Fibroblast of peridontal ligament (primary cell): ENCODE results near the gene MTERF2.

Source experiments
- DNase-seq: peaks from one replicate; pipeline ENCODE4 v3.0.0-alpha.2; 2010; ENCODE audit errors: extremely low read depth

The MTERF2 gene

DNA sequence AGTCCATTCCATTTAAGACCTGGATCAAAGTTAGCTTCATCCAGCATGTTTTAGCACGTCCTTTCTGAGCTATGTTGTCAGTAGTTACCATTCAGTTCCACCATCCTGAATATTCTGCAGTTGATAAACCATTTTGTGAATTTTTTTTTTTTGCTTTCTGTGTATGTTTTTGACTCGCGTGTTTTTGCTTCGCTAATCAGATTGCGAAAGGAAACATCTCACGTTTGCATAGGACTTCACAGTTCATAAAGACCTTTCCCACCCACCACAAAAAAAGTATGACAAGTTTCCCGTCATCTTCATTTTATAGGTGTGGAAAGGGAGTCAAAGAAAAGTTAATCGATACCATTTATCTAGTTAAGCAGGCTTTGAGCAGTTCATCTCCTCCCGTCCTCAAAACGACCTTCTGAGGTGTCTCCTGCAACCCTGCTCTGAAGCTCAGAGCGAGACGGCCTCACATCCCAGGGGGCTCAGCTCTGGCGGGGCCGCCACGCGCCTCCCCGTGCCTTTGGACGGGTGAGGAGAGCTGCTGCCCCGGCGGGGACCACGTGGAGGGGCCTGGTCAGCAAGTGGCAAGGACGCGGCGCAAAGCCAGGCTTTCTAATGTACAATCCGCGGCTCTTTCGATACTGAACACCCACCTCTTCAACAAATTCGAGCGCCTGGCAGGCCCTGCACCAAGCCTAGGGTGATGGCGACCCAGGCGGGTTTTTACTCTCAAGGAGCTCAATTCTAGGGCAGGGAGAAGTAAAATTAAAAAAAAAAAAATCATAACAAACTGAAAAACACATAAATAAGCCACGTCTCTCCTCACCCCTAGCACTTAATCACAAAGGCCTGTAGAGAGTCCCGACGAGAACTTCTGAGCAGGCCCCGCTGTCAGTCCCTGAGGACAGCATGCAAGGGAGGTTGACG, 32.2 kb downstream of the MTERF2 start:
- no peak for DNase-seq

DNA sequence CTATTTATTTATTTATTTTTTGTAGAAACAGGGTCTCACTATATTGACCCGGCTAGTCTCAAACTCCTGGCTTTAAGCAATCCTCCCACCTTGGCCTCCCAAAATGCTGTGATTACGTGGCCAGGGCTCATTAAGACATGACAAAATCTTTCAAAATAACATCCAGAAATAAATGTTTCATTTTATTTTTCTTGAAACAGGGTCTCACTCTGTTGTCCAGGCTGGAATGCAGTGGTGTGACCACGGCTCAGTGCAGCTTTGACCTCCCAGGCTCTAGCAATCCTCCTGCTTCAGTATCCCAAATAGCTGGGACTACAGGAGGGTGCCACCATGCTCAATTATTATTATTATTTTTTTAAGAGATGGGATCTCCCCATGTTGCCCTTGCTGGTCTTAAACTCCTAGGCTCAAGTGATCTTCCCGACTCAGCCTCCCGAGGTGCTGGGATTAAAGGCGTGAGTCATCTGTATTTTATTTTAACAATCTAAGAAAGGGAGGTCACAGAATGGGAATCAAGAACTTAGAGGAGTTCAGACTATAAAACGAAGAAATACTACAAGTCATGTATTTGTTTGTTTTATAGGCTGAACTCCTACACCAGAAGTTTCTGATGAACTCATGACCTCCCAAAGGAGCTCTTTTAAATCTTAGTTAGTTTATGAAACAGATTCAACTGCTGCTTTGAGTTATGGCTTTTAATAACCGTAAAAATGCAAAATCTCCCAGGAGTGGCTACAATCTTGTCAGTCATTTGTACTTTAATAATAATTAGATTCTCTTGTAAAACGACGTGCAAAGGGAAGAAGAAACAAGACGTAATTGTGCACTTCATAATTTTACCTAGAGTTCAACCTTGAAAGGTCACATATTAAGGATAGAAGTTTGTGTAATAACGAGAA, 33.3 kb downstream of the MTERF2 start:
- peak; percentile 25 for DNase-seq

DNA sequence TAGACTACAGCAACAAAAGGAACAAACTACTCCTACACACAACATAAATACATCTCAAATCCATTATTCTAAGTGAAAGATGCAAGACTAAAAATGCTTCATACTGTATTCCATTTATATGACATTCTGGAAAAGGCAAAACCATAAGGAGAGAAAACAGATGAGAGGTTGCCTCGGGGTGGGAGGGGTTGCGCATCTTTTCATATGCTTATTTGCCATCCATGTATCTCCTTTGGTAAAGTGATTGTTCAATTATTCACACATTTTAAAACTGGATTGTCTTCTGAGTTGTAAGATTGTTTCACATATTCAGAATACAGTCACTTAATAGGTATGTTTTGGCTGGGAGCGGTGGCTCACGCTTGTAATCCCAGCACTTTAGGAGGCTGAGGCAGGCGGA, 36.4 kb downstream of the MTERF2 start:
- DNase-seq = no peak

DNA sequence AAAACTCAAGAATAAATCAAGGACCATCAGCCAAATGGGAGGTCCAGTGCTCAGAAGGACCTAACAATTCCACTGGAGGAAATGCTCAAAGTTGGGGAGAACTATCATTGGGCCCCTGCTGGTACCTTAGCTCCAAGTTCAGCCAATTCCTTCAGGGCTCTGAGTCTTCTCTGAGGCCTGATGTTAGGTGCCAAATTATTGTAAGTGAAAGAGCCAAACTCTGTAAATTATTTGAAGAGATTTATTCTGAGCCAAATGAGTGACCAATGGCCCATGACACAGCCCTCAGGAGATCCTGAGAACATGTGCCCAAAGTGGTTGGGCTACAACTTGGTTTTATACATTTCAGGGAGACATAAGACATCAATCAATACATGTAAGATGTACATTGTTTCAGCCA, 39.5 kb downstream of the MTERF2 start:
- no peak for DNase-seq

DNA sequence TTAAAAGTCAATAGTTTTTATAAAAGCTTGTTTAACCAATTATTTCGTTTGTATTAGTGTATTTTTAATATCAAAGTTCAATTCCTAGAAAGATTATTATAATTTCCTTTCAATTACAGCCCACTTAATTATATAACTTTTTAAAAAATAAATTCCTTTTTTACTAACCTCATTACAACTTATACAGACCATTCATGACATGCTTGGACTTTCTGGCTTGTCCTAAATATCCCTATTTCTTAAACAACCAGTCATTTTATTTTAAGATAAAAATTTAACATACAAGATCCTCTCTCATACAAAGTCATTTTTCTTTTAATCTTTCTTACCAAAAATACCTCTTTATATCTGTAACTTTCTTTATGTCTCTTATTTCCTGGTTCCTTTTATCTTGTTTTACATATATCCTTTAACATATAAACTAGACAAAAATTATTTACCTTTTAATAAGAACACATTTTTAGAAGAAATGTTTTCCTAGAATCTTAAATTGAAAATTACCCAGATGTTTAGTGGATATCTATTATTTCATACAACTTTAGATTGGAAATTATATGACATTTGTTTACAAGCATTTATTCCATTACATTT, 41.6 kb downstream of the MTERF2 start:
- DNase-seq = no peak

DNA sequence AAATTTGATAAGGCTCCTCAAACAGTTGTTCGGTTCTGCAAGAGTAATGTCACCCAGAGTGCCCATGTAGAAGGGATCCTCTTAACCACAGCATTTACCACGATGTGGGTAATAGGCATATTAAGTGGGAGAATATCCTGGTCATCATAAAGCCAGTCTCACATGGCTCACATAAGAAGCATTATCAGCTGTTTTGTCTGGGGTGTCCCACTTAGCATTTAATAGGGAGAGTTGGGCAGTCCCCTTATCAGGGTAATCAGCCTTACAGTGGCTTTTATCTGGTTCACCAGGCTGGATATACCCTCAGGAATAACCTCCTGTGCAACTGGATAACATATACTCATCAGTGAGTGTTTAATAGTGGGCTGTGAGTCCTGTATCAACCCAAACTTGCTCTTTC, 44.2 kb downstream of the MTERF2 start:
- DNase-seq = no peak

DNA sequence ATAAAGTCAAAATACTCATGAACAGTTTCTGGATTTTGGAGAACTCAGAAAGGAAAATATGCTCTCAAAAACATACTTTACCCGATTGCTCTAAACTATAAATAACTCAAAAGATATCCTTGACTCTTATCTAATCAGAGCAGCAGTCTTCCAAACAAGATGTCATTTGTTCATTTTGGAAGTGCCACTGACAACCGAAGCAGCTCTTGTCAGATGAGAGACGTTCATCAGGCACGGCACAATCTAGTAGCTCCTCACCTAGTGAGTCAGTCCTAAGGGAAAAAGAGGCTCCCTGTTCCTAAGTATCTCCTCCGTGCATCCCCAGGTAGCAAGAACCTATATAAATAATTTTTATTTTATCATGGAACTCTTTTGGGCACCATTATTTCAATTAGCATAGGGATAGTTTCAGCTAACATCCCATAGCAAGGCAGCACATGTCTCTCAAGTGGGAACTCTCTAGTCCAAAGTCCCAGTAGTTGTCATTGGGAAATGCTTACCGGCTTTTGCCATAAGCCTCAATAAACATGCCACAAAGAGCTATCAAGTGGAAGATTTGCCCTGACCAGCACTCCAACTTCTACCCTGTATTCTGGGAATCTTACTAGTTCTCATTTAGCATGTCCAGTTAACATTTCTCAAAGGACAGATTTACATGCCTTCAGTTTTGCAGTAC, 45.3 kb downstream of the MTERF2 start:
- no peak for DNase-seq

DNA sequence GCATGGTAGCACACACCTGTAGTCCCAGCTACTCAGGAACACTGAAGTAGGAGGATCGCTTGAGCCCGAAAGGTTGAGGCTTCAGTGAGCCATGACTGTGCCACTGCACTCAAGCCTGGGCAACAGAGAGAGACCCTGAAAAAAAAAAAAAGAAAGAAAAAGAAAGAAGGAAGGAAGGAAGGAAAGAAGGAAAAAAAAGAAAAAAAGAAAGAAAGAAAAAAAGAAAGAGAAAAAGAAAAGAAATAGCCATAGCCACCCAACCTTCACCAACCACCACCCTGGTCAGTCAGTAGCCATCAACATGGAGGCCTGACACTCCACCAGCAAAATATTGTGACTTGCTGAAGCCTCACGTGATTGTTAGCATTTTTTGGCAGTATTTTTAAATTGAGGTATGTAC, 52.7 kb downstream of the MTERF2 start:
- no peak for DNase-seq
